B cell (primary cell): ENCODE data around the gene STRIP1. TPM values are rescaled to one million over a fixed set of nuclear protein-coding genes. Genes with fewer than 3 reads are reported as not detected.

Experiments
- ATAC-seq: fragments of 200-7000 bp; cut with Tn5 transposase; one replicate; pipeline ENCODE4 v1.10.0; 2021; ENCODE audit warnings: low read depth, mild to moderate bottlenecking, moderate number of reproducible peaks, moderate library complexity
- CTCF ChIA-PET: fragments of 350-600 bp; sonication (Branson Sonifier 250); formaldehyde crosslinking; loops from one replicate; lab custom pipeline; 2021; ENCODE audit warnings: antibody characterized with exemption, inconsistent platforms; lab: Charles Lee
- POLR2A ChIA-PET: fragments of 350-600 bp; sonication (Branson Sonifier 250); formaldehyde crosslinking; loops from one replicate; lab custom pipeline; 2021; ENCODE audit warnings: antibody characterized with exemption; lab: Charles Lee
- DNase-seq: peaks from one replicate; pipeline ENCODE4 v3.0.0; 2013
- H2AFZ ChIP-seq: 2 replicates; pipeline ENCODE4 v1.6.1; 2012; ENCODE audit warnings: mild to moderate bottlenecking, low read depth, low read length; ENCODE audit not compliant: insufficient read depth, poor library complexity, severe bottlenecking
- H3K27ac ChIP-seq, 2 donors: 1 replicate in 1 of 2; 2 replicates in 1 of 2; pipeline ENCODE4 v1.5.1; 2012 to 2013; ENCODE audit warnings: low read length in 2 of 2, mild to moderate bottlenecking in 2 of 2, moderate library complexity in 1 of 2
- H3K27me3 ChIP-seq, 4 experiments: fragments of 200-600 bp in 1 of 4; sonication (generic) in 1 of 4; replicated peaks in 1 of 4; 1 replicate in 2 of 4; 2 replicates in 2 of 4; pipeline versions ENCODE4 v1.6.1 to v1.7.0; 2013 to 2016; ENCODE audit warnings: low read length in 3 of 4, mild to moderate bottlenecking in 2 of 4, mixed read lengths in 1 of 4, moderate library complexity in 1 of 4; ENCODE audit not compliant: insufficient read depth in 4 of 4, control insufficient read depth in 3 of 4; ENCODE audit errors: control extremely low read depth in 1 of 4
- H3K36me3 ChIP-seq, 2 experiments: replicated peaks in 1 of 2; 1 replicate in 1 of 2; 2 replicates in 1 of 2; pipeline versions ENCODE4 v1.6.1 to v1.7.1; 2013; ENCODE audit warnings: low read length in 1 of 2; ENCODE audit not compliant: insufficient read depth in 2 of 2, control insufficient read depth in 1 of 2; ENCODE audit errors: control extremely low read depth in 1 of 2, extremely low read depth in 1 of 2
- H3K4me1 ChIP-seq, 2 donors: fragments of 200-600 bp in 1 of 2; sonication (generic) in 1 of 2; 1 replicate in 1 of 2; 2 replicates in 1 of 2; pipeline versions ENCODE4 v1.5.1 to v1.6.1; 2013 to 2017; ENCODE audit warnings: low read length in 2 of 2; ENCODE audit not compliant: control insufficient read depth in 2 of 2, insufficient read depth in 2 of 2
- H3K4me2 ChIP-seq: replicated peaks from 2 replicates; pipeline ENCODE3; 2012; ENCODE audit warnings: mild to moderate bottlenecking, low read depth, low read length; ENCODE audit not compliant: poor library complexity, severe bottlenecking
- H3K4me3 ChIP-seq, 5 experiments: fragments of 200-600 bp in 1 of 5; sonication (generic) in 1 of 5; 1 replicate in 3 of 5; 2 replicates in 2 of 5; pipeline versions ENCODE4 v1.5.1 to v1.7.0; 2011 to 2016; ENCODE audit warnings: low read length in 4 of 5, mild to moderate bottlenecking in 4 of 5, low read depth in 2 of 5, control low read depth in 1 of 5, moderate library complexity in 1 of 5; ENCODE audit not compliant: insufficient read depth in 1 of 5; ENCODE audit errors: control extremely low read depth in 1 of 5, extremely low read depth in 1 of 5
- H3K79me2 ChIP-seq: fragments of 200-600 bp; sonication (generic); one replicate; pipeline ENCODE4 v1.6.0; 2016; ENCODE audit warnings: low read length; ENCODE audit not compliant: control insufficient read depth, insufficient read depth
- H3K9ac ChIP-seq: fragments of 200-600 bp; sonication (generic); 2 replicates; pipeline ENCODE4 v1.6.1; 2017; ENCODE audit warnings: mild to moderate bottlenecking, low read length, moderate library complexity
- H3K9me3 ChIP-seq, 3 donors: one replicate each; pipeline versions ENCODE4 v1.6.1 to v1.7.1; 2013; ENCODE audit warnings: low read length in 2 of 3; ENCODE audit not compliant: control insufficient read depth in 2 of 3, insufficient read depth in 1 of 3; ENCODE audit errors: control extremely low read depth in 1 of 3
- H4K20me1 ChIP-seq: 2 replicates; pipeline ENCODE4 v1.6.0; 2012; ENCODE audit warnings: mild to moderate bottlenecking, low read length; ENCODE audit not compliant: insufficient read depth, control insufficient read depth, poor library complexity, severe bottlenecking
- H3K27ac Mint-ChIP-seq: one replicate; pipeline ENCODE4 v1.8.0; 2021; ENCODE audit warnings: mixed read lengths
- H3K27me3 Mint-ChIP-seq: one replicate; pipeline ENCODE4 v1.8.0; 2021; ENCODE audit warnings: mixed read lengths
- H3K4me1 Mint-ChIP-seq: one replicate; pipeline ENCODE4 v1.8.0; 2021; ENCODE audit warnings: mixed read lengths
- H3K4me3 Mint-ChIP-seq: one replicate; pipeline ENCODE4 v1.8.0; 2021; ENCODE audit warnings: mixed read lengths
- H3K9me3 Mint-ChIP-seq: one replicate; pipeline ENCODE4 v1.8.0; 2022; ENCODE audit warnings: mixed read lengths; ENCODE audit not compliant: insufficient read depth
- EZH2 ChIP-seq: IDR thresholded peaks from 2 replicates; pipeline ENCODE4 v1.6.1; 2012; ENCODE audit warnings: borderline replicate concordance, low read depth, mild to moderate bottlenecking, moderate library complexity, low read length; ENCODE audit not compliant: insufficient read depth, poor library complexity, severe bottlenecking
- WGBS: methylation state at CpG from one replicate; pipeline ENCODE4 v1.1.5; 2013; ENCODE audit warnings: missing lambda C conversion rate; ENCODE audit not compliant: insufficient coverage; 5-methylcytosine and 5-hydroxymethylcytosine counted together
- intact Hi-C: fragments of 100-400 bp; cut with micrococcal nuclease; formaldehyde crosslinking; loops from one replicate; pipeline ENCODE4 v1.10.0; 2022
- polyA plus RNA-seq: library from polyadenylated mRNA; depleted of rRNA; stranded (reverse); fragments of >200 nt; gene quantifications from 2 replicates; pipeline ENCODE4 v1.2.3, GENCODE V29; 2012
- total RNA-seq, 2 donors: library from RNA; stranded (reverse); fragments of 120-200 nt in 1 of 2; gene quantifications; 1 replicate in 1 of 2; 2 replicates in 1 of 2; pipeline versions ENCODE4 v1.2.3 to v1.2.4, GENCODE V29; 2013 to 2022
- TF ChIP-seq, protein P1 (sequence below): fragments of 200-600 bp; IDR thresholded peaks from one replicate; pipeline ENCODE4 v1.8.0; 2022; ENCODE audit warnings: antibody characterized with exemption, mild to moderate bottlenecking

The STRIP1 gene
- total and polyA plus RNA-seq, 2 donors (not counting 1 experiment from before 2014, with no cell fraction given): 41.5 to 105 TPM

DNA sequence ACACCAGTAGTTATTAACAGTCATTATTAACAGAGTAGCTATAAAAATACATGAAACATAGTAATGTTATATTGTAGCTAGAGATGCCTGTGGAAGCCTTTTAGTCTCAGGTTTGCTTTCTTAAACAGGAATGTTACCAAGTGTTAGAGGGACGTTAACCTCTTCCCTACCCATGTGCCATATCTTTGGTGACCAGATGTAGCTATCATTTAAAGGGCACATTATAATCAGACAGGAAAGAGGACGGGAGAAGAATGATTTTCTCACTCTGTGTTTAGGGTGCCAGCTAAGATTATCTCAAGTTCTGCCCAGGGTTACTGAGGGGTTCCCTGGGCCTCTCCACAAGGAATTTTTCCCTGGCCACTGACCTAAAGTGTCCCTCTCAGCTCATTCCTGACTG, 57.0 kb downstream of the STRIP1 start:
- H3K9ac ChIP-seq: no peak overlapping the region
- peaks cover 42% of the 10 kb centered on the region for H3K27me3 Mint-ChIP-seq

DNA sequence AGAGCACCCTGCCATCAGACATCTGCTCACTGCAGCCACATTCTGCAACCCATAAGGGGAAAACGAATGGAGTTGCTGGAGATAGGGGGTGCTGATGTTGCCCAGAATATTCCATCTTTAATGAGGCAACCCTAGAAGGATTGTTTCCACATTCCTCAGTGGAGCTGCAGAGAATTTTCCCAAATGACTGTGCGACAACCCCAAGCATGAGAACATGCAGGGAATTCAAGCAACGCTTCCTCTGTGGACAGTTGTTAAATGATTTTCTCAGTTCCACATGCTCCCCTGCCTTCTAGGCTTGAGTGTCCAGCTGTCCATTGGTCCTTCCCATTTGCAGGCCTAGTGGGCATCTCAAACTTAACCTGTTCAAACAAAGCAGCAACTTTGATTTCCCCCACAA, 57.4 kb downstream of the STRIP1 start:
- intact Hi-C loops: no loop called here
- ChIA-PET POLR2A (no interaction called here), CTCF (interaction anchor here (1.0 to 3.9 kb wide), 10 partner anchors 10 to 404 kb away, joined by 3 to 33 read pairs (median 4); no protein-coding TSS in a partner anchor)
- DNase-seq: no peak
- ATAC-seq: no peak
- peaks cover 42% of the 10 kb centered on the region for H3K27me3 Mint-ChIP-seq
- Histone ChIP-seq H2AFZ (no peak overlapping the region), H3K79me2 (no peaks in the 10 kb centered on the region), H3K27me3 (peaks cover 0 to 14% (median 0%) of the 10 kb centered on the region in 4 experiments), H4K20me1 (no peaks in the 10 kb centered on the region), H3K27ac (no peak overlapping the region), H3K4me3 (no peak overlapping the region), H3K9ac (no peak overlapping the region), H3K9me3 (peaks cover 0 to 3% (median 0%) of the 10 kb centered on the region in 3 donors), H3K4me1 (peaks cover 0 to 4% of the 10 kb centered on the region in 2 donors), H3K4me2 (no peak overlapping the region), H3K36me3 (no peaks in the 10 kb centered on the region)
- no peak overlapping the region for H3K27ac Mint-ChIP-seq
- WGBS: 100% methylated on average over 2 of the region's 3 CpGs
- H3K4me1 Mint-ChIP-seq: no peaks in the 10 kb centered on the region
- H3K4me3 Mint-ChIP-seq: no peak overlapping the region
- no peak for TF ChIP-seq EZH2
- TF ChIP-seq, protein P1, sequence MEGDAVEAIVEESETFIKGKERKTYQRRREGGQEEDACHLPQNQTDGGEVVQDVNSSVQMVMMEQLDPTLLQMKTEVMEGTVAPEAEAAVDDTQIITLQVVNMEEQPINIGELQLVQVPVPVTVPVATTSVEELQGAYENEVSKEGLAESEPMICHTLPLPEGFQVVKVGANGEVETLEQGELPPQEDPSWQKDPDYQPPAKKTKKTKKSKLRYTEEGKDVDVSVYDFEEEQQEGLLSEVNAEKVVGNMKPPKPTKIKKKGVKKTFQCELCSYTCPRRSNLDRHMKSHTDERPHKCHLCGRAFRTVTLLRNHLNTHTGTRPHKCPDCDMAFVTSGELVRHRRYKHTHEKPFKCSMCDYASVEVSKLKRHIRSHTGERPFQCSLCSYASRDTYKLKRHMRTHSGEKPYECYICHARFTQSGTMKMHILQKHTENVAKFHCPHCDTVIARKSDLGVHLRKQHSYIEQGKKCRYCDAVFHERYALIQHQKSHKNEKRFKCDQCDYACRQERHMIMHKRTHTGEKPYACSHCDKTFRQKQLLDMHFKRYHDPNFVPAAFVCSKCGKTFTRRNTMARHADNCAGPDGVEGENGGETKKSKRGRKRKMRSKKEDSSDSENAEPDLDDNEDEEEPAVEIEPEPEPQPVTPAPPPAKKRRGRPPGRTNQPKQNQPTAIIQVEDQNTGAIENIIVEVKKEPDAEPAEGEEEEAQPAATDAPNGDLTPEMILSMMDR: no peak
- no peaks in the 10 kb centered on the region for H3K9me3 Mint-ChIP-seq

More for the DNA sequence above, 57.0 kb downstream of the STRIP1 start:
- peaks cover 0 to 3% (median 0%) of the 10 kb centered on the region in 3 donors for H3K9me3 ChIP-seq
- H3K4me1 ChIP-seq: peaks cover 0 to 4% of the 10 kb centered on the region in 2 donors
- Mint-ChIP-seq H3K4me1 (no peaks in the 10 kb centered on the region), H3K9me3 (no peaks in the 10 kb centered on the region), H3K27ac (no peak overlapping the region), H3K4me3 (no peak overlapping the region)
- intact Hi-C loops: no loop called here
- H3K27ac ChIP-seq: no peak overlapping the region
- no peaks in the 10 kb centered on the region for H4K20me1 ChIP-seq
- TF ChIP-seq, protein P1: no peak
- no peak for TF ChIP-seq EZH2
- DNase-seq: no peak
- peaks cover 0 to 19% (median under 1%) of the 10 kb centered on the region in 4 experiments for H3K27me3 ChIP-seq
- H2AFZ ChIP-seq: no peak overlapping the region
- no peak overlapping the region for H3K4me3 ChIP-seq
- WGBS: no CpG with 5 or more reads among the region's 2 CpGs
- ATAC-seq: no peak
- H3K4me2 ChIP-seq: no peak overlapping the region
- POLR2A ChIA-PET: no interaction called here
- H3K36me3 ChIP-seq: no peaks in the 10 kb centered on the region
- H3K79me2 ChIP-seq: no peaks in the 10 kb centered on the region
- CTCF ChIA-PET: interaction anchor here (0.6 to 3.9 kb wide), 9 partner anchors 10 to 404 kb away, joined by 3 to 33 read pairs (median 5); no protein-coding TSS in a partner anchor
